Astrocyte (in vitro differentiated cells and primary cell): ENCODE measurements around the gene GRIN3B. TPM values are rescaled to one million over a fixed set of nuclear protein-coding genes. Genes with fewer than 3 reads are reported as not detected.

Source experiments
- DNase-seq: peaks from one replicate; pipeline ENCODE4 v3.0.0-alpha.2; 2010; ENCODE audit warnings: low read depth
- FAIRE-seq: peaks from 2 replicates; lab custom pipeline; 2011; peaks lifted over from hg19 to GRCh38; lab: Jason Lieb, UNC
- H2AFZ ChIP-seq: 2 replicates; pipeline ENCODE4 v1.6.0; 2012; ENCODE audit warnings: low read depth, low read length, inconsistent platforms
- H3K27ac ChIP-seq: 2 replicates; pipeline ENCODE4 v1.5.1; 2011; ENCODE audit warnings: low read depth, low read length, inconsistent platforms
- H3K27me3 ChIP-seq: 2 replicates; pipeline ENCODE4 v1.6.0; 2011; ENCODE audit warnings: low read length, inconsistent platforms; ENCODE audit not compliant: insufficient read depth
- H3K36me3 ChIP-seq: 2 replicates; pipeline ENCODE4 v1.5.1; 2011; ENCODE audit warnings: low read length, inconsistent platforms; ENCODE audit not compliant: insufficient read depth
- H3K4me1 ChIP-seq: 2 replicates; pipeline ENCODE4 v1.5.1; 2011; ENCODE audit warnings: low read length, inconsistent platforms; ENCODE audit not compliant: insufficient read depth
- H3K4me2 ChIP-seq: 2 replicates; pipeline ENCODE4 v1.6.0; 2012; ENCODE audit warnings: low read length, inconsistent platforms
- H3K4me3 ChIP-seq: 2 replicates; pipeline ENCODE4 v1.5.1; 2011; ENCODE audit warnings: low read depth, mild to moderate bottlenecking, low read length, inconsistent platforms; ENCODE audit not compliant: insufficient read depth
- H3K79me2 ChIP-seq: 2 replicates; pipeline ENCODE4 v1.6.0; 2012; ENCODE audit warnings: mild to moderate bottlenecking, low read length, inconsistent platforms; ENCODE audit not compliant: insufficient read depth
- H3K9ac ChIP-seq: 2 replicates; pipeline ENCODE4 v1.6.0; 2012; ENCODE audit warnings: mild to moderate bottlenecking, low read length, inconsistent platforms
- H3K9me3 ChIP-seq: 2 replicates; pipeline ENCODE4 v1.5.1; 2012; ENCODE audit warnings: low read depth, mild to moderate bottlenecking, low read length, inconsistent platforms; ENCODE audit not compliant: insufficient read depth
- H4K20me1 ChIP-seq: 2 replicates; pipeline ENCODE4 v1.6.0; 2012; ENCODE audit warnings: low read length, inconsistent platforms; ENCODE audit not compliant: insufficient read depth
- H3K27ac Mint-ChIP-seq: one replicate; pipeline ENCODE4 v1.8.0; 2021; ENCODE audit warnings: mild to moderate bottlenecking, mixed read lengths; ENCODE audit not compliant: unreplicated experiment
- H3K27me3 Mint-ChIP-seq: one replicate; pipeline ENCODE4 v1.8.0; 2021; ENCODE audit warnings: low read depth, mixed read lengths; ENCODE audit not compliant: unreplicated experiment
- H3K36me3 Mint-ChIP-seq: one replicate; pipeline ENCODE4 v1.8.0; 2021; ENCODE audit warnings: low read depth, mixed read lengths; ENCODE audit not compliant: unreplicated experiment
- H3K4me1 Mint-ChIP-seq: one replicate; pipeline ENCODE4 v1.8.0; 2021; ENCODE audit warnings: low read depth, mixed read lengths; ENCODE audit not compliant: unreplicated experiment
- H3K4me3 Mint-ChIP-seq: one replicate; pipeline ENCODE4 v1.8.0; 2021; ENCODE audit warnings: mild to moderate bottlenecking, moderate library complexity, mixed read lengths; ENCODE audit not compliant: unreplicated experiment
- H3K9me3 Mint-ChIP-seq: one replicate; pipeline ENCODE4 v1.8.0; 2021; ENCODE audit warnings: mild to moderate bottlenecking, mixed read lengths; ENCODE audit not compliant: unreplicated experiment
- CTCF ChIP-seq: IDR thresholded peaks from 2 replicates; pipeline ENCODE4 v1.5.1; 2011; ENCODE audit warnings: low read depth, mild to moderate bottlenecking, inconsistent platforms, low read length, moderate library complexity; ENCODE audit not compliant: insufficient read depth
- EZH2 ChIP-seq: IDR thresholded peaks from 2 replicates; pipeline ENCODE4 v1.6.1; 2012; ENCODE audit warnings: mild to moderate bottlenecking, low read length, inconsistent platforms; ENCODE audit not compliant: insufficient read depth
- total RNA-seq: library from RNA; stranded (reverse); gene quantifications from 2 replicates; pipeline ENCODE4 v1.2.1, GENCODE V29; 2021

GRIN3B gene
- total RNA-seq, 1 donor from 2014 or later: 2.7 TPM

DNA sequence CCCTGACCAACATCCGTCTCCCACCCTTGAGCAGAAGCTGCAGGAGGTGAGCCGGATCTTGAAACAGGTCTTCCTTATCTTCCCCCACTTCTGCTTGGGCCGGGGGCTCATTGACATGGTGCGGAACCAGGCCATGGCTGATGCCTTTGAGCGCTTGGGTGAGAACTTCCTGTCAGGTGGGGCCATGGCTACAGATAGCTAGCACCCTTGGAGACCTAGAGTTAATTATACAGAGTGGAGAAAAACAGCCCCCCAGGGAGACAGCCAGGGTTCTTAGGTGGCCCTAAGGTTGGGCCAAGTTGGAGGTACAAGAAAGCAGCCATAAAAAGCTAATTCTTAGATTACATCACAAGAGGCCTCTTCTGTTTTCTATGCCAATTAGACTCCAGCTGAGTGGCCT lies 57.9 kb downstream of the GRIN3B start:
- no peaks in the 10 kb centered on the region for H3K4me1 ChIP-seq
- peaks cover 28% of the 10 kb centered on the region for H3K9me3 ChIP-seq
- H4K20me1 ChIP-seq: no peaks in the 10 kb centered on the region
- H3K27ac ChIP-seq: no peak overlapping the region
- no peaks in the 10 kb centered on the region for H3K36me3 ChIP-seq
- H3K27me3 Mint-ChIP-seq: no peaks in the 10 kb centered on the region
- no peak overlapping the region for H3K4me3 ChIP-seq
- no peak for TF ChIP-seq EZH2
- TF ChIP-seq CTCF: no peak
- no peak overlapping the region for H3K9ac ChIP-seq
- H3K4me2 ChIP-seq: no peak overlapping the region
- H3K27ac Mint-ChIP-seq: no peak overlapping the region
- H3K27me3 ChIP-seq: no peaks in the 10 kb centered on the region
- peaks cover 18% of the 10 kb centered on the region for H3K36me3 Mint-ChIP-seq
- no peak for DNase-seq
- H3K4me3 Mint-ChIP-seq: no peak overlapping the region
- H3K9me3 Mint-ChIP-seq: no peaks in the 10 kb centered on the region
- no peak overlapping the region for H2AFZ ChIP-seq
- no peaks in the 10 kb centered on the region for H3K79me2 ChIP-seq
- FAIRE-seq: no peak
- H3K4me1 Mint-ChIP-seq: no peaks in the 10 kb centered on the region

Other genes with a start within 250 kb of the GRIN3B start
- 0.36 and 0.43 TPM in 2 replicates for gene MISP, start 249.3 kb upstream of the GRIN3B start, total RNA-seq
- gene PTBP1, start 203.0 kb upstream of the GRIN3B start, total RNA-seq: 366 and 386 TPM in 2 replicates
- gene PLPPR3, start 178.5 kb upstream of the GRIN3B start, total RNA-seq: 29.2 and 36.5 TPM in 2 replicates
- gene AZU1, start 172.6 kb upstream of the GRIN3B start, total RNA-seq: 1.00 and 1.4 TPM in 2 replicates
- not detected in 2 replicates for gene PRTN3, start 159.4 kb upstream of the GRIN3B start, total RNA-seq
- not detected in 2 replicates for gene ELANE, start 148.1 kb upstream of the GRIN3B start, total RNA-seq
- gene CFD, start 140.8 kb upstream of the GRIN3B start, total RNA-seq: 0.59 and 0.65 TPM in 2 replicates
- gene MED16, start 107.2 kb upstream of the GRIN3B start, total RNA-seq: 41.4 and 45.0 TPM in 2 replicates
- gene RNU6-9, start 106.9 kb upstream of the GRIN3B start, total RNA-seq: not detected in 2 replicates
- gene R3HDM4, start 87.2 kb upstream of the GRIN3B start, total RNA-seq: 57.9 and 60.0 TPM in 2 replicates
- not detected in 2 replicates for gene KISS1R, start 83.1 kb upstream of the GRIN3B start, total RNA-seq
- 100 and 106 TPM in 2 replicates for gene ARID3A, start 74.4 kb upstream of the GRIN3B start, total RNA-seq
- gene WDR18, start 16.1 kb upstream of the GRIN3B start, total RNA-seq: 60.0 and 68.9 TPM in 2 replicates
- gene TMEM259, start 20.7 kb downstream of the GRIN3B start, total RNA-seq: 155 and 173 TPM in 2 replicates
- not detected in 2 replicates for gene RNU6-2, start 21.1 kb downstream of the GRIN3B start, total RNA-seq
- 781 and 819 TPM in 2 replicates for gene CNN2, start 26.2 kb downstream of the GRIN3B start, total RNA-seq
- gene ABCA7, start 39.7 kb downstream of the GRIN3B start, total RNA-seq: 14.3 and 18.4 TPM in 2 replicates
- gene ARHGAP45, start 66.7 kb downstream of the GRIN3B start, total RNA-seq: 2.7 and 3.0 TPM in 2 replicates
- gene POLR2E, start 95.0 kb downstream of the GRIN3B start, total RNA-seq: 180 and 207 TPM in 2 replicates
- gene GPX4, start 103.6 kb downstream of the GRIN3B start, total RNA-seq: 294 and 325 TPM in 2 replicates
- 39.3 and 43.2 TPM in 2 replicates for gene SBNO2, start 173.8 kb downstream of the GRIN3B start, total RNA-seq
- 61.6 and 67.9 TPM in 2 replicates for gene STK11, start 205.4 kb downstream of the GRIN3B start, total RNA-seq
- gene CBARP, start 237.6 kb downstream of the GRIN3B start, total RNA-seq: 18.8 and 19.8 TPM in 2 replicates
- gene ATP5F1D, start 241.3 kb downstream of the GRIN3B start, total RNA-seq: 154 and 170 TPM in 2 replicates
- 119 and 141 TPM in 2 replicates for gene MIDN, start 248.2 kb downstream of the GRIN3B start, total RNA-seq